Renal cortex interstitium (tissue), 11 donors: ENCODE data around the gene FRMD4B. TPM values are rescaled to one million over a fixed set of nuclear protein-coding genes. Genes with fewer than 3 reads are reported as not detected.
A peak's percentile ranks its signal among the peaks of the same experiment; 100 is the strongest.

Experiments
- DNase-seq, 11 donors: peaks; one replicate each; pipeline ENCODE4 v3.0.0-alpha.2; 2013; ENCODE audit warnings: low read depth in 9 of 11, low spot score in 4 of 11; ENCODE audit errors: extremely low read depth in 1 of 11
- polyA plus RNA-seq, 3 donors: library from polyadenylated mRNA; unstranded; fragments of 120-200 nt; gene quantifications; one replicate each; pipeline ENCODE4 v1.2.1, GENCODE V29; 2013; ENCODE audit not compliant: insufficient read length in 3 of 3

Gene FRMD4B
- polyA plus RNA-seq, 3 donors = 42.4 to 45.6 (median 45.2) TPM

- DNase-seq = no peak
These were observed 263.5 kb downstream of the FRMD4B start, which contains the start of gene LMOD3 for GRCh38 chr3:69122403-69122802. Gene LMOD3, minus strand, starts transcription at chr3:69122595. Its CDS starts 209 bp downstream, at chr3:69122386.

- no peak for DNase-seq
These were observed 263.9 kb downstream of the FRMD4B start for GRCh38 chr3:69121950-69122349.

- no peak for DNase-seq
These were observed 264.4 kb downstream of the FRMD4B start for GRCh38 chr3:69121513-69121912.

- peak; percentile 49 to 71 (median 55) for DNase-seq
These were observed 264.9 kb downstream of the FRMD4B start for GRCh38 chr3:69120879-69121464.
